AG09319 (cell line): ENCODE measurements around the gene TAS2R38.

ENCODE experiments used
- DNase-seq: peaks from one replicate; pipeline ENCODE4 v3.0.0-alpha.2; 2010; ENCODE audit warnings: low read depth; ENCODE audit errors: extremely low read depth
- CTCF ChIP-seq: IDR thresholded peaks from 2 replicates; pipeline ENCODE4 v1.5.1; 2011; ENCODE audit warnings: low read depth, mild to moderate bottlenecking, inconsistent platforms, low read length, moderate library complexity

TAS2R38 gene

GRCh38 chr7:141949911-141950310 is 23.7 kb downstream of the TAS2R38 start:
- TF ChIP-seq CTCF: no peak
- no peak for DNase-seq

GRCh38 chr7:141949451-141949850 is 24.1 kb downstream of the TAS2R38 start:
- no peak for DNase-seq

GRCh38 chr7:141949021-141949420 is 24.6 kb downstream of the TAS2R38 start:
- TF ChIP-seq CTCF: no peak
- DNase-seq: no peak

More at GRCh38 chr7:141949451-141949850, 24.1 kb downstream of the TAS2R38 start:
- no peak for TF ChIP-seq CTCF

- no peak for DNase-seq
- no peak for TF ChIP-seq CTCF
These were observed 26.8 kb downstream of the TAS2R38 start, which contains the start of gene CLEC5A for GRCh38 chr7:141946796-141947195. CLEC5A (minus strand) TSS chr7:141946974; CDS start chr7:141946292, 682 bp downstream.

- no peak for DNase-seq
- TF ChIP-seq CTCF: no peak
These were observed 28.2 kb downstream of the TAS2R38 start for GRCh38 chr7:141945356-141945755.

- no peak for DNase-seq
- TF ChIP-seq CTCF: no peak
These were observed 28.8 kb downstream of the TAS2R38 start for GRCh38 chr7:141944811-141945210.

- TF ChIP-seq CTCF: no peak
- no peak for DNase-seq
These were observed 29.7 kb downstream of the TAS2R38 start for GRCh38 chr7:141943846-141944245.
